GM12874 (cell line): Measurements from ENCODE around the gene SLC35F1.

ENCODE experiments used
- CTCF ChIP-seq: IDR thresholded peaks from 2 replicates; pipeline ENCODE4 v1.5.1; 2011; ENCODE audit warnings: low read depth, mild to moderate bottlenecking, control low read depth, low read length, moderate library complexity; ENCODE audit not compliant: insufficient read depth

Gene SLC35F1

GRCh38 chr6:118269659-118270058 lies 362.6 kb downstream of the SLC35F1 start:
- no peak for TF ChIP-seq CTCF

GRCh38 chr6:118277631-118278030 lies 370.6 kb downstream of the SLC35F1 start:
- TF ChIP-seq CTCF: no peak

DNA sequence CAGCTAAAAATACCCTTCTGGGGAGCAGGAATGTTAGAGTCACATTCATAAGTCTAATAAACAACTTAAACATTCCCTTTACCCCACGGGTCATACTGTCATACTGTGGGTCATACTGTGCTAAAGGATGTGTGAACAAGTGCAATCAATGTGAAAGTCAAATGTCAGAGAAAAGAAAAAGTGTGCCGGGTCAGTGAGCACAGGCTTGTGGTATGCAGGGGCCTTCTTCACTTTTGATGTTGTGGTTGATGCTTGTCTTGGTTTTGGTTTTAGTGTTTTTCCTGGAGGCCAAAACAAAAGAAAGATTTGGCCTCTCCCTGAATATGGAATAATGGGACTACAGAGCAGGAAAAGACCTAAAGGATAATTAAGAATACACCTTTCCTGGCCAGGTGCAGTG lies 373.1 kb downstream of the SLC35F1 start:
- no peak for TF ChIP-seq CTCF

GRCh38 chr6:118281291-118281690 lies 374.2 kb downstream of the SLC35F1 start:
- no peak for TF ChIP-seq CTCF

- peak; percentile 50 for TF ChIP-seq CTCF
Measured at GRCh38 chr6:118283766-118284165, 376.7 kb downstream of the SLC35F1 start.

GRCh38 chr6:118284736-118285360 lies 377.8 kb downstream of the SLC35F1 start:
- TF ChIP-seq CTCF: no peak

GRCh38 chr6:118285791-118286190 lies 378.7 kb downstream of the SLC35F1 start:
- TF ChIP-seq CTCF: no peak
